MCF 10A (cell line): Measurements from ENCODE around the gene LIG3. TPM values are rescaled to one million over a fixed set of nuclear protein-coding genes. Genes with fewer than 3 reads are reported as not detected.

Experiments
- BruUV-seq: library from RNA; stranded (reverse); fragments of 400-500 nt; replicated peaks from 2 replicates; lab custom pipeline; 2021; lab: Mats Ljungman, UMichigan
- CTCF ChIA-PET: fragments of 300-600 bp; sonication (Branson Sonifier 250); formaldehyde crosslinking; extraction: SDS; loops from one replicate; lab custom pipeline; 2021; ENCODE audit warnings: antibody characterized with exemption, inconsistent platforms; lab: Yijun Ruan, JAX
- POLR2A ChIA-PET: fragments of 300-600, 350-650 bp; sonication (Branson Sonifier 250); formaldehyde crosslinking; extraction: SDS; loops from one replicate; lab custom pipeline; 2020; ENCODE audit warnings: antibody characterized with exemption, inconsistent platforms; lab: Yijun Ruan, JAX
- DNase-seq: peaks from one replicate; pipeline ENCODE4 v3.0.0-alpha.2; 2018; ENCODE audit not compliant: unreplicated experiment
- H3K27ac Mint-ChIP-seq: one replicate; pipeline ENCODE4 v1.8.0; 2022; ENCODE audit warnings: mild to moderate bottlenecking, low read depth, mixed read lengths; ENCODE audit not compliant: unreplicated experiment
- H3K27me3 Mint-ChIP-seq: one replicate; pipeline ENCODE4 v1.8.0; 2022; ENCODE audit warnings: mixed read lengths; ENCODE audit not compliant: insufficient read depth, unreplicated experiment
- H3K36me3 Mint-ChIP-seq: one replicate; pipeline ENCODE4 v1.8.0; 2022; ENCODE audit warnings: mild to moderate bottlenecking, moderate library complexity, mixed read lengths; ENCODE audit not compliant: insufficient read depth, unreplicated experiment
- H3K4me1 Mint-ChIP-seq: one replicate; pipeline ENCODE4 v1.8.0; 2022; ENCODE audit warnings: mixed read lengths; ENCODE audit not compliant: insufficient read depth, unreplicated experiment
- H3K4me3 Mint-ChIP-seq: one replicate; pipeline ENCODE4 v1.8.0; 2022; ENCODE audit warnings: mild to moderate bottlenecking, moderate library complexity, mixed read lengths; ENCODE audit not compliant: unreplicated experiment
- H3K9me3 Mint-ChIP-seq: one replicate; pipeline ENCODE4 v1.8.0; 2022; ENCODE audit warnings: mixed read lengths; ENCODE audit not compliant: unreplicated experiment
- intact Hi-C: fragments of 100-400 bp; cut with micrococcal nuclease; formaldehyde crosslinking; loops from 2 replicates; pipeline ENCODE4 v1.14.1; 2022
- total RNA-seq: library from RNA; stranded (reverse); gene quantifications from 2 replicates; pipeline ENCODE4 v1.2.3, GENCODE V29; 2022
- TF ChIP-seq, protein P1 (sequence below): fragments of 200-600 bp; IDR thresholded peaks from one replicate; pipeline ENCODE4 v1.8.0; 2022; ENCODE audit warnings: antibody characterized with exemption, mild to moderate bottlenecking; ENCODE audit not compliant: unreplicated experiment

The LIG3 gene
- total RNA-seq, 1 experiment from 2014 or later = 39.7 TPM

DNA sequence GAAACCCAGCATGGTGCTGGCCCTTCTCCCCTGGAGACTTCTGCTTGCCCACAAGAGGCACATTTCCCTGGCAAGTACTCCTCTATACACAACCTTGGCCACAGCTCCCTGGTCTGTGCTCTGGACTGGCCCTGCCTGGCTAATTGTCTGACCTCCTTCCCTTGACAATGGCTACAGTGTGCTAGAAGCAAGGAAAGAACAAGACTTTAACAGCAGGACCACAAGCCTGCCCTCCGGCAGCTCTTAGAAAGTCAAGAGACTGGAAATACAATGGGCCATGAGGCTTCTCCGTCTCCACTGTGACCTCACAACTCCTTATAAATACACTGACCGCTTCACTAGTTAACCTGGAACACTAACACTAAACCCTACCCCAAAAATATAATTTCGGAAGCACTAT is 36.7 kb downstream of the LIG3 start:
- TF ChIP-seq, protein P1, sequence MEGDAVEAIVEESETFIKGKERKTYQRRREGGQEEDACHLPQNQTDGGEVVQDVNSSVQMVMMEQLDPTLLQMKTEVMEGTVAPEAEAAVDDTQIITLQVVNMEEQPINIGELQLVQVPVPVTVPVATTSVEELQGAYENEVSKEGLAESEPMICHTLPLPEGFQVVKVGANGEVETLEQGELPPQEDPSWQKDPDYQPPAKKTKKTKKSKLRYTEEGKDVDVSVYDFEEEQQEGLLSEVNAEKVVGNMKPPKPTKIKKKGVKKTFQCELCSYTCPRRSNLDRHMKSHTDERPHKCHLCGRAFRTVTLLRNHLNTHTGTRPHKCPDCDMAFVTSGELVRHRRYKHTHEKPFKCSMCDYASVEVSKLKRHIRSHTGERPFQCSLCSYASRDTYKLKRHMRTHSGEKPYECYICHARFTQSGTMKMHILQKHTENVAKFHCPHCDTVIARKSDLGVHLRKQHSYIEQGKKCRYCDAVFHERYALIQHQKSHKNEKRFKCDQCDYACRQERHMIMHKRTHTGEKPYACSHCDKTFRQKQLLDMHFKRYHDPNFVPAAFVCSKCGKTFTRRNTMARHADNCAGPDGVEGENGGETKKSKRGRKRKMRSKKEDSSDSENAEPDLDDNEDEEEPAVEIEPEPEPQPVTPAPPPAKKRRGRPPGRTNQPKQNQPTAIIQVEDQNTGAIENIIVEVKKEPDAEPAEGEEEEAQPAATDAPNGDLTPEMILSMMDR = no peak
- no TSS peak for BruUV-seq
- H3K9me3 Mint-ChIP-seq = no peaks in the 10 kb centered on the region
- no peak overlapping the region for H3K27ac Mint-ChIP-seq
- no peaks in the 10 kb centered on the region for H3K27me3 Mint-ChIP-seq
- intact Hi-C loops = no loop called here
- H3K4me1 Mint-ChIP-seq = no peaks in the 10 kb centered on the region
- no peak overlapping the region for H3K4me3 Mint-ChIP-seq
- no peak for DNase-seq
- POLR2A ChIA-PET = no interaction called here
- CTCF ChIA-PET = no interaction called here
- peaks cover 44% of the 10 kb centered on the region for H3K36me3 Mint-ChIP-seq

DNA sequence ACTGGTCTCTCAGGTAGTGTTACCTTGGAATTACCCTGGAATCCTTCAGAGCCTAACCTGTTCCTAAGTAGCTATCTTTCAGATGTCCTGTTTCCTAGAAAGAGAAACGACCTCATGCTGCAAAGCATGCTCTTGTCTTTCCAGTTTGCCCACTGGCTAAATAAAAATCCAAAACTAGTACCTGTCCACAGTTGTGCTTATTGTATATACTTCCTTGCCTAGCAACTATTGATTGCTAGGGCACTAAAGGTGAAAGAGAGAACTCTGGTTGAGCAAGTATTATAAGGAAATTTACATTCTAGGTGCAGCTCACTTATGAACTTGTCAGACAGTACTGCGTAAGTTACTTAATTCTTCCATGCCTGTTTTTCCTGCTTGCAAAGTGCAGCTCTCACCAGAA is 38.5 kb downstream of the LIG3 start:
- TF ChIP-seq, protein P1 = no peak
- ChIA-PET POLR2A (interaction anchor here (1.7 kb wide), 1 partner anchor 11 kb away, joined by 8 read pairs; no protein-coding TSS in a partner anchor), CTCF (interaction anchor here (0.6 to 1.5 kb wide), 4 partner anchors 10 to 583 kb away, joined by 3 to 5 read pairs (median 4); no protein-coding TSS in a partner anchor)
- Mint-ChIP-seq H3K27me3 (no peaks in the 10 kb centered on the region), H3K9me3 (no peaks in the 10 kb centered on the region), H3K4me3 (no peak overlapping the region), H3K27ac (no peak overlapping the region), H3K4me1 (peaks cover 17% of the 10 kb centered on the region), H3K36me3 (peaks cover 36% of the 10 kb centered on the region)
- intact Hi-C loops = no loop called here
- no peak for DNase-seq
- no TSS peak for BruUV-seq

DNA sequence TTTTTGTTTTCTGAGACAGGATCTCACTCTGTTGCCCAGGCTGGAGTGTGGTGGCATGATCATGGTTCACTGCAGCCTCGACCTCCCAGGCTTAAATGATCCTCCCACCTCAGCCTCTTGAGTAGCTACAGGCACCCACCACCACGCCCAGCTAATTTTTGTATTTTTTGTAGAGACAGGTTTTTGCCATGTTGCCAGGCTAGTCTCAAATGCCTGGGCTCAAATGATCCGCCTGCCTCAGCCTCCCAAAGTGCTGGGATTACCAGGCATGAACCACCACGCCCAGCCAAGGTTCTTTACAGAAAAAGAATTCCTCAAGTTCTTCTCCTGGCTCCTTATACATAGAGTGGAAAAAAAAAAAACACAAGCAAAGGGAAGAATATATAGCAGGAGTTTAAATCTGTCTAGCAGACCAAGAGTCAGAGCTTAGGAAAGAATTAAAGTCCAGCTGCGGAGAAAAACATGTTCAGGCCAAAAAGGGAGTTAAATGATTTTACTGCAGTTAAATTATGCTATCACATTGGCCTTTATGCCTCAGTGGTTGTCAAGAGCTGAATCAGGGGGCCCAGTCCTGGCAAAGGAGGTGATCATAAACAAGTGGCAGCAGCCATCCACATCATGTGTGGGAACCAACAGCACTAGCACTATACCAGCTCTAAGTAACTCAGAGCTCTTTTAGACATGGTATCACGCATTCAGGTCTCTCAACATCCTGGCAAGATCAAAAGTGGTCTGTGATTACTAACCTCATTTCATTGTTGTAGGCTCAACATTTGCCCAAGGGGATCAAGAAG is 39.3 kb downstream of the LIG3 start:
- BruUV-seq = no TSS peak
- TF ChIP-seq, protein P1 = no peak
- CTCF ChIA-PET = interaction anchor here (0.6 to 1.5 kb wide), 6 partner anchors 11 to 584 kb away, joined by 3 to 6 read pairs (median 4); no protein-coding TSS in a partner anchor
- peaks cover 19% of the 10 kb centered on the region for H3K4me1 Mint-ChIP-seq
- H3K27me3 Mint-ChIP-seq = no peaks in the 10 kb centered on the region
- no peak overlapping the region for H3K4me3 Mint-ChIP-seq
- POLR2A ChIA-PET = interaction anchor here (1.7 kb wide), 1 partner anchor 12 kb away, joined by 8 read pairs; no protein-coding TSS in a partner anchor
- intact Hi-C loops = loop anchor here (5.0 kb wide), 1 partner anchor 68 kb away; no protein-coding TSS in a partner anchor
- DNase-seq = no peak
- no peaks in the 10 kb centered on the region for H3K9me3 Mint-ChIP-seq
- peaks cover 29% of the 10 kb centered on the region for H3K36me3 Mint-ChIP-seq
- H3K27ac Mint-ChIP-seq = no peak overlapping the region
